Neutrophil (primary cell): Measurements from ENCODE around the gene KPNA1.

Experiments used
- H3K27ac ChIP-seq: fragments of 200-600 bp; sonication (generic); 2 replicates; pipeline ENCODE4 v1.5.1; 2016; ENCODE audit warnings: mild to moderate bottlenecking, moderate library complexity
- H3K27me3 ChIP-seq: fragments of 200-600 bp; sonication (generic); 2 replicates; pipeline ENCODE4 v1.6.0; 2016; ENCODE audit warnings: mild to moderate bottlenecking
- H3K36me3 ChIP-seq: fragments of 200-600 bp; sonication (generic); 2 replicates; pipeline ENCODE4 v1.5.1; 2017
- H3K4me1 ChIP-seq, 2 experiments: fragments of 200-600 bp in 1 of 2; sonication (generic) in 1 of 2; 1 replicate in 1 of 2; 2 replicates in 1 of 2; pipeline versions ENCODE4 v1.5.1 to v1.6.1; 2013 to 2016; ENCODE audit warnings: low read depth in 1 of 2, low read length in 1 of 2, mild to moderate bottlenecking in 1 of 2, moderate library complexity in 1 of 2; ENCODE audit not compliant: control insufficient read depth in 1 of 2, insufficient read depth in 1 of 2
- H3K4me3 ChIP-seq, 2 experiments: fragments of 200-600 bp in 1 of 2; sonication (generic) in 1 of 2; 1 replicate in 1 of 2; 2 replicates in 1 of 2; pipeline ENCODE4 v1.5.1; 2013 to 2016; ENCODE audit warnings: low read depth in 1 of 2, low read length in 1 of 2, mild to moderate bottlenecking in 1 of 2, moderate library complexity in 1 of 2
- H3K9me3 ChIP-seq: fragments of 200-600 bp; sonication (generic); 2 replicates; pipeline ENCODE4 v1.5.1; 2016
- TF ChIP-seq, protein P1 (sequence below): fragments of 200-600 bp; sonication (generic); IDR thresholded peaks from 2 replicates; pipeline ENCODE4 v1.5.1; 2016; ENCODE audit warnings: antibody characterized with exemption

The KPNA1 gene

DNA sequence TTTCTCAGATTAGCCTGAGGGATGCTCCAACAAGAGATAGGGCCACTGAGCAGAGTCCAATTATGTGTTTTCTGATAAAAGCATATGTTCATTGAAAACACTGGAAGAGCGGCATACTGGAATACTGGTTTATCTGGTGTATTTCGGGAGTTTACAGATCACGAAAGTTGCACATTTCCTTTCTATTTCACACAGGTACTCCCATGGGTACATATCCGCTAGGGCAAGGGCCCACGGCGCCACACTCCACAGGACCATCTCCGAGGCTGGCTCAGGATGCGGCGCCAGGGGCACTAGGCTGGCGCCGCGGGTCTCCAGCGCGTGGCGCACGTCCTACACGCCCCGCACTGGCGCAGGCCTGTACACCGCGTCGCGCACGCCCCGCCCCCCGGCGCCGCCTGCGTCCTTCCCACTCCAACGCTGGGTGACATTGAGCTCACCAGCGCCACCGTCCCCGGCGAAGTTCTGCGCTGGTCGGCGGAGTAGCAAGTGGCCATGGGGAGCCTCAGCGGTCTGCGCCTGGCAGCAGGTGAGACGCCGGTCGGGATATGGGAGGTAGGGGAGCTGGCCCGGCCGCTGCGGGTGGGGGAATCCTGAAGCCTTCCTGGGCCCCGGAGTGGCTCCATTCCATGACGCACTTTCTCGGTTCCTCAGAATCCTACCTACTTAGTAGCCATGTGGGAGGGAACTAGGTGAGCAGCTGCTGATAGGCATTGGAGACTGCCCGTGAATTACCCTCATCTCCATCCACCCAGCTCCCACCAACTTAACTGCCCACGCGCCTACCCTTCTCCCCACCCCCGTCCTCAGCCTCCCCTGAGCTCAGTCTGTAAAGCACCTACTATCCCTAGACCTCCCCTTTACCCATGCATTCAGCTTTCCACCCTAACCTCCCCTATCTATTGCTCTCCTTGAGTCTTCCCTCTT, 130.7 kb downstream of the KPNA1 start, which contains the start of gene FAM162A:
Gene FAM162A, plus strand, starts transcription at position 412 of the 927 bp plus-strand sequence. Its CDS starts 84 bp downstream, at position 496.
- peaks cover 38 to 39% of the 10 kb centered on the region in 2 experiments for H3K4me1 ChIP-seq
- H3K36me3 ChIP-seq, result peaks cover 4% of the 10 kb centered on the region
- H3K4me3 ChIP-seq, result peak within 1 kb of the TSS; percentile 82
- H3K27me3 ChIP-seq, result no peaks in the 10 kb centered on the region
- TF ChIP-seq, protein P1, sequence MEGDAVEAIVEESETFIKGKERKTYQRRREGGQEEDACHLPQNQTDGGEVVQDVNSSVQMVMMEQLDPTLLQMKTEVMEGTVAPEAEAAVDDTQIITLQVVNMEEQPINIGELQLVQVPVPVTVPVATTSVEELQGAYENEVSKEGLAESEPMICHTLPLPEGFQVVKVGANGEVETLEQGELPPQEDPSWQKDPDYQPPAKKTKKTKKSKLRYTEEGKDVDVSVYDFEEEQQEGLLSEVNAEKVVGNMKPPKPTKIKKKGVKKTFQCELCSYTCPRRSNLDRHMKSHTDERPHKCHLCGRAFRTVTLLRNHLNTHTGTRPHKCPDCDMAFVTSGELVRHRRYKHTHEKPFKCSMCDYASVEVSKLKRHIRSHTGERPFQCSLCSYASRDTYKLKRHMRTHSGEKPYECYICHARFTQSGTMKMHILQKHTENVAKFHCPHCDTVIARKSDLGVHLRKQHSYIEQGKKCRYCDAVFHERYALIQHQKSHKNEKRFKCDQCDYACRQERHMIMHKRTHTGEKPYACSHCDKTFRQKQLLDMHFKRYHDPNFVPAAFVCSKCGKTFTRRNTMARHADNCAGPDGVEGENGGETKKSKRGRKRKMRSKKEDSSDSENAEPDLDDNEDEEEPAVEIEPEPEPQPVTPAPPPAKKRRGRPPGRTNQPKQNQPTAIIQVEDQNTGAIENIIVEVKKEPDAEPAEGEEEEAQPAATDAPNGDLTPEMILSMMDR, result peak; percentile 84
- no peaks in the 10 kb centered on the region for H3K9me3 ChIP-seq
- peak within 1 kb of the TSS; percentile 86 for H3K27ac ChIP-seq

DNA sequence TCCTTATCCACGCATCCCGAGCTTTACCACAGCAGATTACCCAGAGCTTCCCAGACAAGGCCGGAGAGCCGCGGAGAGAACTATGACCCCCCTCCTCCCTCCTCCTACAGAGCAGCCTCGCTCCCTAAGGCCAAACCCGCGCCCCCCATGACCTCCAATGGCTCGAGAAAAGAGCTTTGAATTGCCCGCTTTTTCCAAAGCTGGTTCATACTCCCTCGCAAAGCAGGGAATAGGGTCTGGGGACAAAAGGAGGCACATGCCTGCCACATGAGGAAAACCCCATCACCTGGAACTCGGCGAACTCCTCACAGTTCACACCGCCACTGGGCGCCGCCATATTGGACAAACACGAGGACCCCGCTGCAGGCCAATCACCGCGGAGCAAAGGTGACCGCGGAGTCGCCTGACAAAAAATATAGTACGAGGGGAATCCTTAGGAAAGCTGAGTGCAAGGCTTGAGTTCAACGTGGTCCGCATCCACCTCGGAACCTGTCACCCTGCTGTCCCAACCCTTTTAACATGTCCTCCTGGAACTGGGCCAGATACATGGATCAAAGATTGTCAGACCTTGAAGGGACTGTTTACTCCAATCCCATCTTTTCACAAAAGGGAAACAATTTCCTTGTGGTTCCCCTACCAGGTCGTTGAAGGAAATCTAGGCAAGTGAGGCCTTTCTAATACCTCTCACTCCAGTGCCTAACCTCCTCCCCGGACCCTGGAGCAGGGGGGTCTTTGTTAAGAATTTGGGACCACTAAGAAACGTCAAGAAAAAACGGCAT, 131.7 kb downstream of the KPNA1 start, which contains the start of gene MIX23:
Gene MIX23, minus strand, starts transcription at position 344 of the 779 bp plus-strand sequence. Its CDS starts 7 bp downstream, at position 337.
- H3K9me3 ChIP-seq, result no peaks in the 10 kb centered on the region
- H3K4me3 ChIP-seq, result peak within 1 kb of the TSS; percentile 82
- H3K27ac ChIP-seq, result peak within 1 kb of the TSS; percentile 86
- peaks cover 4% of the 10 kb centered on the region for H3K36me3 ChIP-seq
- H3K4me1 ChIP-seq, result peaks cover 47 to 49% of the 10 kb centered on the region in 2 experiments
- H3K27me3 ChIP-seq, result no peaks in the 10 kb centered on the region
- TF ChIP-seq, protein P1, result peak; percentile 14

DNA sequence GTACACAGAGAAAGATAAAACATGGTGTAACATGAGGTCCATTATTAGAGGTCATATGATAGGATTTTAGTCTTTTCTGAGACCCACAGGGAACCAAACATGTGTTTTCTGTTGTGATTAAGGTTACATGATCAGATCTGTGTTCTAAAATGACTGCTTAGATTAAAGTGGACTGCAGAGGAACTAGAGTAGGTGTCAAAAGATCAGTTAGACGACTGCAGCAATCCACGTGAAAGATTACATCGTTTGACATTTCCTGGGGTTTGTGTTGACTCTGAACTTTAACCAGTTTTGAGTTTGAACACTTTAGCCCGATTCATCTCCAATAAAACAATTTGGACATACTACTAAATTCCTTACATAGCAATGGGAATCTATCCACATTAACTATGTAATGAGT, 136.8 kb downstream of the KPNA1 start:
- Histone ChIP-seq H3K27ac (peak overlapping the region; percentile 59), H3K27me3 (no peaks in the 10 kb centered on the region), H3K9me3 (no peaks in the 10 kb centered on the region), H3K4me3 (no peak overlapping the region), H3K4me1 (peaks cover 36 to 40% of the 10 kb centered on the region in 2 experiments), H3K36me3 (no peaks in the 10 kb centered on the region)
- TF ChIP-seq, protein P1, result no peak

DNA sequence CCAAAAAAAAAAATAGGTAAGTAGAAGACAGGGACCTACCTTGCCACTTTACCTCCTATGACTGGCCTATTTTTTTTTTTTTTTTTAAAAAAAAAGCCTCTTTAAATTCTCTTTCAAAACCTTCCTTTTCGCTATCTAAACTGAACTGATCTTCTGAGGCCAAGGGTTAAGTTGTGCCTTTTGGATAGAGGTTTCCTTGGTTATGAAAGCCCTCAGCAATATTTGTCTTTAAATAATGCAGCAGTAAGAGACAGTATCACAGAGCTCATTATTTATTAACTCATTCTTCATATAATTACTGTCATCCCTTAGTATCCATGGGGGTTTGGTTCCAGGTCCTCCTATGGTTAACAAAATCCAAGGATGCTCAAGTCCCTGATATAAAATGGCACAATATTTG, 140.7 kb downstream of the KPNA1 start:
- Histone ChIP-seq H3K27me3 (no peaks in the 10 kb centered on the region), H3K27ac (no peak overlapping the region), H3K36me3 (no peaks in the 10 kb centered on the region), H3K4me1 (peaks cover 33% of the 10 kb centered on the region in 2 experiments), H3K4me3 (no peak overlapping the region), H3K9me3 (no peaks in the 10 kb centered on the region)
- TF ChIP-seq, protein P1, result no peak
